Kidney tubule cell (primary cell): Measurements from ENCODE around the gene FGF14.
A peak's percentile ranks its signal among the peaks of the same experiment; 100 is the strongest.

ENCODE experiments used
- DNase-seq: peaks from one replicate; pipeline ENCODE4 v3.0.0-alpha.2; 2018; ENCODE audit warnings: low spot score

The FGF14 gene

GRCh38 chr13:101728021-101728420 lies 673.8 kb downstream of the FGF14 start:
- DNase-seq: no peak

GRCh38 chr13:101727118-101727517 lies 674.7 kb downstream of the FGF14 start:
- peak; percentile 44 for DNase-seq

- no peak for DNase-seq
Observed at GRCh38 chr13:101726681-101727080, 675.2 kb downstream of the FGF14 start.

DNA sequence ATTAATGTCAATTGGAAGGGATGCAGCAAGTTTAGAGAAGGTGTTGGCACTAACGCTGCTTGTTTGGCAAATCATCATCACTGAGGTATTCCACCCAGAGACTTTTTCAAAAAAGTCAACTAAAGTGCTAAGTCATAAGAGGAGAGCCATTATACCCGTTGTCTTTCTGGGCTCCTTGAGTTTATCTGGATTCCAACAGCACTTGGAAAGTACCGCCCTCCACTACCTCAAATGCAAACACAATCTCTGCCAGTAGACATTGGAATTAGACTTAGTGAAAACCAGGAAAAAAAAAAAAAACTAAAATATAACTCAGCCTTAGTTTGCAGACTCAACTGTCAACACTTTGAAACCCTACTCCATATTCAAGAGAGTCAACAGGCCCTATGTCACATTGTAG lies 683.4 kb downstream of the FGF14 start:
- DNase-seq: no peak

GRCh38 chr13:101717353-101717752 lies 684.5 kb downstream of the FGF14 start:
- DNase-seq: no peak

- no peak for DNase-seq
Observed at GRCh38 chr13:101714195-101714594, 687.7 kb downstream of the FGF14 start.

DNA sequence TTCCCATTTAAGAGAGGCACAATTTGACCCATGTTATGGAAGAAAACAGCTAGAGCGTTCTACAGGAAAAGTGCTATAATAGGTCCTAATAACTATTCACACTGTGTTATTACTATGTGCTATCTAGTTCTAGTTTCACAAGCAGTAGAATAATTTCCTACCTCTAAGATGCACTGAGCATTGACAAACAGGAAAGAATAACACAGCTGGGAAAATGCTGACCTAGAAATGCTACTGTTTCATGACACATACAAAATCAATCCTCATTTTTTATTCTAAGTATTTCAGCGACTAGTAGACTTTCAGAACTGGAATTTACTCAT lies 689.9 kb downstream of the FGF14 start:
- DNase-seq: no peak

GRCh38 chr13:101711307-101712025 lies 690.4 kb downstream of the FGF14 start:
- no peak for DNase-seq

DNA sequence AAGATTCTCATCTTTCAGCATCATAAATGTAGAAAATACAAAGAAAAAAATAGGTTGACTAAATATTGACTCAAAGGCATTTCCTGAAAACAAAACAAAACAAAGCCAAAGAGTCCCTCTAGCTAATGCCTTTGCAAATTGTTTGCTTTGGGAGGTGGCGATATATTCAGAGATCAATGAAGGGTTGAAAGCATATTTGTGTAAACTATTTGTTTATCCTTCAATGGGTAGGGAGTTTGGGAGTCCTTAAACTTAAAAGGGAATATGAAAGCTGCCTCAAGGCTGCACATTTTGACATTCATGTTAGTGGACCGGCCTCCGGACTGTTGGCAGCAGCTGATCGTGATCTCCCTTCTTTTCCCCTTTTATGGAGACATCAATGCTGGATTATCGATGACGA lies 691.9 kb downstream of the FGF14 start:
- DNase-seq: no peak

GRCh38 chr13:101708115-101708514 lies 693.7 kb downstream of the FGF14 start:
- DNase-seq: no peak

DNA sequence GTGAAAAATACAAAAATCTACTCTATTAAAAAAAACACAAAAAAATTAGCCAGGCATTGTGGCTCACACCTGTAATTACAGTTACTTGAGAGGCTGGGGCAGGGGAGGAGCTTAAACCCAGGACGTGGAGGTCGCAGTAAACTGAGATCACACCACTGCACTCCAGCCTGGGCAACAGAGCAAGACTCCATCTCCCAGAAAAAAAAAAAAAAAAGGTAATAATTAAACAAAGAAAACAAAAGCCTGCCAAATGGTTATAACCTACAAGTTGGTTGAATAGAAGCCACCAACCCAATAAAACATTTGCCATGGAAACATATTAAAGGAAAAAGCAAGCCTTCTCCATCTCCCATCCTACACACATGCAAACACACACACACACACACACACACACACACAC lies 694.2 kb downstream of the FGF14 start:
- peak; percentile 25 for DNase-seq

GRCh38 chr13:101706651-101707050 lies 695.2 kb downstream of the FGF14 start:
- DNase-seq: peak; percentile 89

- no peak for DNase-seq
Observed at GRCh38 chr13:101703838-101704237, 698.0 kb downstream of the FGF14 start.

DNA sequence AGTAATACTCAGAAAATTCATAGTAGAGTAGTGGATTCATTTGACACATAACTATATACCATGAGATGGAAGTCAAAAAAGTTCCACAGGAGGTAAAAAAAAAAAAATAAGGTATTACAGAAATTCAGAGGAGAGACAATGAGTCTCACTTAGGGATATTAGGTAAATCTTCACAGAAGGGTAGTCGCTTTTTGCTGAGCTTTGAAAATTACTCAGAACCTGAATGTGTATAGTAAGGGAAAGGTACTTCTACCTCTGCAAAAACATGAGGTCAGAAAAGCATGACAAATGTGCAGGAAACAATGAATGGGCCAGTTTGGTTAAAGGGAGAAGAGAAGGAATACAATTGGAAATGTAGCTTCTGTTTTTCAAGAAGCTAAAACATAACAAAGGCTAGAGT lies 698.8 kb downstream of the FGF14 start:
- DNase-seq: no peak

DNA sequence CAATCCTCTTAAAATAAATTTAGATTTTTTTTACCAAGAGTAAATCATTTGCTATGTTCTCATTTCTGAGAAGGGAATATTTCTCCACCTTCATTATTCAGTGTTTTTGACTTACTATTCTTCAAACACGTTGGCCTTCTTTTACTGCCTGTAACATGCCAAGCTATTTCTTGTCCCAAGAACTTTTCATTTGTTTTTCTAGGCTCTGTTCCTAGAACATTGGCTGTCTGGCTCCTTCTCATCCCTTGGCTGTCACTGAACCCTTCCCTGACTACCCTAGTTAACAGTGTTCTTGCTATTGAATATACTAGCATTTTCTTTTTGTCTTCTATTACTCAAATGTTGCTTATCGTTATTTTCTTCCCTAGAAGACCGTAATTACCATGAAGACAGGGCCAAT lies 701.2 kb downstream of the FGF14 start:
- DNase-seq: no peak

GRCh38 chr13:101698400-101698799 lies 703.4 kb downstream of the FGF14 start:
- no peak for DNase-seq

- no peak for DNase-seq
Observed at GRCh38 chr13:101697745-101698144, 704.1 kb downstream of the FGF14 start.

DNA sequence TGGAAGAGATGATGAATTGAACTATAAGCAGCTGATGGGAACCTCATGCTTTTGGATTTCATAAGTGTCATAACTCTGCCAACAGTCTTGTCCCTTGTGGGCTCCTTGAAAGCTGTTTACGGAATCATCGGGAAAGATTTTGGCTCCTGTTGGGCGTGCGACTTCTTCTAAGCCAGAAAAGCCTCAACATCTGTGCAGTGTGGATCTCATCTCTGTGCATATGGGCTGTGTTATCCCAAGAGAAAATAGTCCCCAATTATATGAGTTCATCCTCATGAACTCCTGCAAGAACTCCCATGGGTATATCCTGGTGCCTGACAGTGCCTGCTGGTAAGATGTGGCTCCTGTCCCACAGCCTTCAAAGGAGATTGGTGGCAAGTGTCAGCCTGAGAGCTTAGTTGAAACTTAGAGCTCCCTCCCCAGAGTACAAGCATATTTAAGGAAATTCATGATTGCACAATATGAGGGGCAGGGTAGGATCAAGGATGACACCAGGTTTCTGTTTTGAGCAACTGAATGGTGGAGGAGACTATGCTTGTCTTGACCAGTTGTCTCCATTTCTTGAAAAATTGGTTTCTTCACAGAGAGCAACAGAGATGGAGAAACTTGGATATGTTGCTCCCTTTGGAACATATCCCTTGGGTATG lies 705.9 kb downstream of the FGF14 start:
- DNase-seq: no peak

DNA sequence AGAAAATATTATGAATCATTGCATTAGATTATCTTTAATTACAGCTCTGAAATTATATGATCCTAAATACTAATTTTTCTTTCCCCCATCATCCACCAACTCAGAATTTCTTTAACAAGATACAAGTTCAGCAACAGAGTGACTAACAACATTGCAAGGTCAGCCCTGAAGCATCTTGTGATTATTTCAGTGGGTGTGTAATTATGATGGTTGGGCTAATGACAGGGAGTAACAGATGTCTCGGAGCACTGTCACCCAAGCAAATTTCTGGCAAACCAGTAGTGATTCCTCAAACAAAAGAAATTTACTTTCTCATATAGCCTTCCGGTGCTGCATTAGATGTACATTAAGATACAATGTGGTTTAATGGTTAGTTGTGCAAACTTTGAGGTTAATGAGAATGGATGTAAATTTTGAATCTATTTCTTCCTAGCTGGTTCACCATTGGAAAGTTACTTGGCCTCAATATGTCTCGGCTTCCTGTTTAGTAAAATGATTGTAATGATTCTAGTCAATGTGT lies 710.4 kb downstream of the FGF14 start:
- no peak for DNase-seq

DNA sequence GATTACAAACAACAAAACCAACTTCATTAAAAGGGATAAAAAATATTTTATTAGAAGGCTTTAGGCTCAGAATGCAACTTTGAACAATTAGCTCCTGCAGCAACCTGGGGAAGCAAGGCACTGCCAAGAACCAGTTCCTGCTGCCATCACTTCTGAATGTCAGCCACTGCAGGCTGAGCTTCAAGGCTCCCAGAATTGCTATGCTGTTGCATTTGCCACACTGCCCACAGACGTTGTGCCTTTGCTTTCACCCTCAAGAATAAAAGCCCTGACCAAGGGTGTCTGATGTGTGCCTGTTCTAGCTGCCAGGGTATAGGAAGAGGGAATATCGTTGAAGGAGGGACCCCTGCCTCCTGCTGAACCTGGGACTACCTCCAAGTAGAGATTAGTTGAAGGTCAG lies 711.0 kb downstream of the FGF14 start:
- DNase-seq: no peak

DNA sequence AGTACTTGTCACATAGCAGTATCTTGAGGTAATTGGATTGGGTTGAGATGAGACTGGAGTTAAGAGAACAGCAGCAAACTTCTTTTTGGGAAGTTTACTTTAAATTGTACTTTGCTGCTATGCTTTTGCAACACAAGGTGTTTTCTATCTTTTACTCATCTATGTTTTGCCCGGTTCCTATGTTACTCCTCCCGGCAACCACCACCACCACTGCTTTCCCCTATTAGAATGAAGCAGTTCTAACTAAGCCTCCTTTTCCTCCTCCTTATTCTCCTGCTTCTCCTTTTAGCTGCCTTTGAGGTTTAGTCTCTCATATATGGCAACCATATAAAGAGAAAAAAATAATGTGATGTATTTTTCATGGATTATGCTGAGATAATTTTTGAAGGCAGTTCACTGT lies 715.8 kb downstream of the FGF14 start:
- no peak for DNase-seq

DNA sequence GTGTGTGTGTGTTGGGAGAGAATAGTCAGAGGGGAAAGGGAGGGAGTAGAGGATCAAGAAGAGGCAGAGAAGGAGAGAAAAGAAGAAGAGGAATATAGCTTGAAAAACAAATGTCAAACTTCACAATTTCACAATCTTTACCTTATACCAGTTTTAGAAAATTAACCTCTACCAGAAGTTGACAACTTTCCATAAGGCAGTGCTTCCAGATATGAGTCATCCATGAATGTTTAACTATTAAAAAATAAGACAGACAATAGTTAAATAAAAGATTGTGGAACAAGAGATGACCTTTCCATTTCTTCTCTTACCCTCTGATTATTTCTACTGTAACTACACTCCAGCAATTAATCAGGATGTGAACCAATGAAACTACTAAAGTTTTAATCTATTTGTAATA lies 720.0 kb downstream of the FGF14 start:
- DNase-seq: peak; percentile 21

GRCh38 chr13:101673360-101674105 lies 728.3 kb downstream of the FGF14 start:
- peak; percentile 22 for DNase-seq
